GM20000 (cell line): ENCODE measurements around the gene DENND2C.

ENCODE experiments used
- DNase-seq: peaks from one replicate; pipeline ENCODE4 v3.0.0; 2012; ENCODE audit warnings: low spot score
- TF ChIP-seq, protein P1 (sequence below): IDR thresholded peaks from 2 replicates; pipeline ENCODE4 v1.5.1; 2012; ENCODE audit warnings: mild to moderate bottlenecking, control low read depth; ENCODE audit errors: extremely low read depth, missing control alignments

DENND2C gene

DNA sequence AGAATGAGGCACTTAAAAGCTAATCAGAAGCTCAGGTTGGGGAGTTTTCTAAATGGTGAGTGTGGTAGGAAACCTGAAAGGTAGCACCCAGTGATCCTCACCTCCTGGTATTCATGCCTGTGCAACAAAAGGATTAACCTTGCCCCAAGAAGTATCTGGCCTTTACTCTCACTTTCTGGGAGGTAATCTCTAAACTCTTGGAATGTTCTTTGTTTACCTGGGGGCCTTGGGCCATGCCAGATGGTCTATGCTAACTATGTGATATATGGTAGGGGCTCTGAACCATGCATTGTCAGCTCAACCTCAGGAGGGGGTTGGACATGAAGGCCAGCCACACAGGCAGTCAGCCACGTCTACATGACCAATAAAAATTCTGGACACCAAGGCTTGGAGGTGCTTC is 134.4 kb downstream of the DENND2C start:
- TF ChIP-seq, protein P1, sequence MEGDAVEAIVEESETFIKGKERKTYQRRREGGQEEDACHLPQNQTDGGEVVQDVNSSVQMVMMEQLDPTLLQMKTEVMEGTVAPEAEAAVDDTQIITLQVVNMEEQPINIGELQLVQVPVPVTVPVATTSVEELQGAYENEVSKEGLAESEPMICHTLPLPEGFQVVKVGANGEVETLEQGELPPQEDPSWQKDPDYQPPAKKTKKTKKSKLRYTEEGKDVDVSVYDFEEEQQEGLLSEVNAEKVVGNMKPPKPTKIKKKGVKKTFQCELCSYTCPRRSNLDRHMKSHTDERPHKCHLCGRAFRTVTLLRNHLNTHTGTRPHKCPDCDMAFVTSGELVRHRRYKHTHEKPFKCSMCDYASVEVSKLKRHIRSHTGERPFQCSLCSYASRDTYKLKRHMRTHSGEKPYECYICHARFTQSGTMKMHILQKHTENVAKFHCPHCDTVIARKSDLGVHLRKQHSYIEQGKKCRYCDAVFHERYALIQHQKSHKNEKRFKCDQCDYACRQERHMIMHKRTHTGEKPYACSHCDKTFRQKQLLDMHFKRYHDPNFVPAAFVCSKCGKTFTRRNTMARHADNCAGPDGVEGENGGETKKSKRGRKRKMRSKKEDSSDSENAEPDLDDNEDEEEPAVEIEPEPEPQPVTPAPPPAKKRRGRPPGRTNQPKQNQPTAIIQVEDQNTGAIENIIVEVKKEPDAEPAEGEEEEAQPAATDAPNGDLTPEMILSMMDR, result no peak
- no peak for DNase-seq
